ENCODE results near the gene ETV1.

Gene ETV1

DNA sequence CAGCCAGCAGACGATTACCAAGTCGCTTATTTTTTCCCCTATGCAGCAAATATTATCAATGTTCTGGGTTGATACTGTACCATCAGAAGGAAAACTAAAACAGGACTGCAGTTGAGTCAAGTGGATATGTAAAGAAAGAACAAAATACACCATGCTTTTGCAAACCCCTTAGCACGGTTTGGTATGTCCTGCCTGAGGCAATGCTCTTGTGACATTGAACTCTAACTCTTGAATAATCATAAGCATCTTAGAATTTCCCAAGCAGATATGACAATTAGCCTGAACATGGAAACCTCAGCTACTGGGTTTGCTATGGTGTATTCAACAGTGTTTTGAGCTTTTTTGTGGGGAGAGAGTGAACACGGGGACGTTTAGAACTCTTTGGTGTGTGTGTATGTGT, 107.4 kb downstream of the ETV1 start:
- no peak for ATAC-seq
- no peak overlapping the region for H3K4me3 Mint-ChIP-seq
- H3K9me3 Mint-ChIP-seq: peaks cover 6 to 11% of the 10 kb centered on the region in 2 donors
- no peak for DNase-seq
- H3K27me3 Mint-ChIP-seq: no peaks in the 10 kb centered on the region
- no peak overlapping the region for H3K27ac Mint-ChIP-seq
- no peaks in the 10 kb centered on the region for H3K4me1 Mint-ChIP-seq

DNA sequence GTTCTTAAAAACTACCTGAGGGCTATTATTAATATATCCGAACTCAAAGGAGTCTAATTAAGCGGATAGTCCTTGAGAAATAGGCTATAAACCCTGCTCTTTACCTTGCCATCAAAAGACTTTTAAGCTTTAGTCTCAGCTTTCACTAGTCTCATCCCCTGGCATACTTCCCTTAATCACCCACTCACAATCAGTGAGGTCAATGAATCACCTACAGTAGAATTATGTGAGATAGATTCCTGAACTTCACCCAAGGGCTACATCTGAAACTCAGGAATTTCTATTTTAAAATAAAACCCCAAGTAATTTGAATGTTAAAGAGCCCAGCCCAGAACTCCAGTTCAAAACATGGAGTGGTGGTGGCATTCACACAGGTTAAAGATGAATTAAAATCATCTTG, 108.7 kb downstream of the ETV1 start:
- Mint-ChIP-seq H3K9me3 (peaks cover 6 to 19% of the 10 kb centered on the region in 2 donors), H3K27ac (no peak overlapping the region), H3K27me3 (no peaks in the 10 kb centered on the region), H3K4me3 (no peak overlapping the region), H3K4me1 (no peaks in the 10 kb centered on the region)
- ATAC-seq: no peak
- DNase-seq: no peak

DNA sequence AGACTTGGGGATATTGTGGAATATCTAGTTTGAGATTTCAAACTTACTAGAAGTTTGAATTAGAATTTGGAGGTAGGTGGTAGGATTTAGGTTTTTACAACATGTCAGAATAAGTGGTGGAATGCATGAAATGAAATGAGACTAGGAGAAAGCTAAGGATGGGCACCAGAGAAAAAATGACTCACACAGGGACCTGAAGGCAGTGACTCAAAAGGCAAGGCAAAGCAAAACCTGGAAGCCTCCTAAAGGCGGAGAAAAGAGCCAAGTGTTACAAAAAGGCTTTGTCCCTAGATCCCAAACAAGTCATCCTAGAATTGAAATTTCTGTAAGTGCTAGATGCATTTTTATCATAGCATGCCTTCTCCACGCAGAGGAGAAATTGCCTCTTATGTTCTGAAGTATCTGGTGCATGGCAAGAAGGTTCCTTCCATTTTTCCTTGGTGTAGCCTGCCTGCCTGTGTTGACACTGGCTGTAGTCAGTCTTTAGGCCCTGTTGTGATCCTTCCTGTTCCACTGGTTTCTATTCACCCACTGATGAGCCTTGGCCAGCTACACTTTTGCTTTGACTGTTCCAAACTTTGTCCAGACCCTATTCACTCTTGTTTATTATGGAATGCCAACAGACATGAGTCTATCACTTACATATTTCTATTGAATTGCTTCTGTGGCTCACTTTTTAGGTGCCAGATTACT, 109.3 kb downstream of the ETV1 start:
- no peak for DNase-seq
- ATAC-seq: no peak
- Mint-ChIP-seq H3K9me3 (peaks cover 10 to 19% of the 10 kb centered on the region in 2 donors), H3K27me3 (no peaks in the 10 kb centered on the region), H3K4me1 (no peaks in the 10 kb centered on the region), H3K4me3 (no peak overlapping the region), H3K27ac (no peak overlapping the region)

DNA sequence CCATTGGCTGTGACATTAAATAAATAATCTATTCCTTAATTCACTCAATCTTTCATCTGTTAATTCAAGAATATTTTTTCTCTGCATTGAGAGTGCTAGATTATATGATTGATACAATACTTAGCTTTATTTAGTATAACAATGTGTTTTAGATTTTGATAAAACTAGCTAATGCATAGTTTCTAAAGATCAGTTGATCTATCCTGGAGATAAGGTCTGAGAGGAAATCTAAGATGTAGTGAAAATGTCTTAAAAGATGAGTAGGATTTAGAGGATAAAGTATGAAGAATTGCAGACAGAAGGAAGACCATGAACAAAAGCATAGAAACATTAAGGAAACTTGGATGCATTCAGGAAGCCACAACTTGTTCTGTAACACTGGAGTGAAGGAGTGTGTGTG, 110.3 kb downstream of the ETV1 start:
- DNase-seq: no peak
- Mint-ChIP-seq H3K27me3 (no peaks in the 10 kb centered on the region), H3K4me3 (no peak overlapping the region), H3K27ac (no peak overlapping the region), H3K9me3 (peaks cover 10 to 19% of the 10 kb centered on the region in 2 donors), H3K4me1 (peaks cover 6% of the 10 kb centered on the region)
- no peak for ATAC-seq

DNA sequence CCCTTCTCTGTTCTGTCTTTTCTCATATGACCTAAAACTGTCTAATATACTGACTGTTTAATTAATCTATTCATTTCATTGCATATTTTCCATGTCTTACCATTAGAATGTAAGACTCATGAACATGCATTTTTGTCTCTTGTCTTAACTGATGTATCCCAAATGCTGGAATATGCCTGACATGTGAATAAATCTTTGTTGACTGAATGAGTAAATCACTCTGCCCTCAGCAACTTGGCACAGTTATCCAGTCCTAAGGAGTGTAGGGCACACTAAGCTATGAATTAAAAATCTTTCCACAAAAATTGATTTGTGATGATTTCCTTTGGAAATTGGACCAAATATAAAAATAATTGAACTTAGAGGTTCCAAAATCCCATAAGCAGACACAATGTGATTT, 111.3 kb downstream of the ETV1 start:
- H3K4me1 Mint-ChIP-seq: peaks cover 6% of the 10 kb centered on the region
- H3K27ac Mint-ChIP-seq: no peak overlapping the region
- no peak overlapping the region for H3K4me3 Mint-ChIP-seq
- ATAC-seq (no peak), DNase-seq (no peak)
- H3K9me3 Mint-ChIP-seq: peaks cover 10 to 19% of the 10 kb centered on the region in 2 donors
- H3K27me3 Mint-ChIP-seq: no peaks in the 10 kb centered on the region

DNA sequence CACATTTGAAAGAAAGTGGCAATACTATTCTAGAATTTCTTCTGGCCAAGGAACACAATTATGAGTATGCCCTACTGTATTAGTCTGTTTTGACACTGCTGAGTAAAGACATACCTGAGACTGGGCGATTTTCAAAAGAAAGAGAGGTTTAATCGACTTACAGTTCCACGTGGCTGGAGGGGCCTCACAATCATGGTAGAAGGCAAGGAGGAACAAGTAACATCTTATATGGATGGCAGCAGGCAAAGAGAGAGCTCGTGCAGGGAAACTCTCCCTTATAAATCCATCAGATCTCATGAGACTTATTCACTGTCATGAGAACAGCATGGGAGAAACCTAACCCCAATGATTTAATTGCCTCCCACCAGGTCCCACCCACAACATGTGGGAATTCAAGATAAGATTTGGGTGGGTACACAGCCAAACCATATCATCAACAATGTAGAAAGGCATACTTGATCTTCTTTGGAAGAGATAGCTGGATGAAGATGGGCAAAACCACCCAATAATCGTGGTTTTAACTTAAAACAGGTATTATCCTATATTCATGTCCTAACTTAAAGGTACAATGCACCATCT, 113.9 kb downstream of the ETV1 start:
- H3K27me3 Mint-ChIP-seq: no peaks in the 10 kb centered on the region

DNA sequence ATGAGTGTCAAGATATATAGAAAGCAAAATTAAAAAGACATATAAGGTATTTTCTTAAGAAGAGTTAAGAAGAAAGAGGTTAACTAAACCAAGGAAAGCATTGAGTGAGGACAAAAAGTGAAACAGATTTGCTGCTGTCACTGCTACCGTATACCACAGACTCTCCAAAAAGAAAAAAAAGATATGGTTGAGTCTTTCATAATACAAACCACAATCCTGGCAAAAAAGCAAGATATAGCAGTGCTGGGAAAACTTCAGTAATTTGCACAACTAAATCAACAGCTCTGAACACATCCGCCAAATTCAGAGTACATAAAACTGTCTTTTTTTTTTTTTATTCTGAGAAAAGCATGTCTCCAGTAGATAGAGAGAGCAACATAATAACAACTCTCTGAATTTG, 114.7 kb downstream of the ETV1 start:
- H3K4me1 Mint-ChIP-seq: peaks cover 6% of the 10 kb centered on the region
- peaks cover 10 to 19% of the 10 kb centered on the region in 2 donors for H3K9me3 Mint-ChIP-seq
- ATAC-seq (no peak), DNase-seq (no peak)
- no peak overlapping the region for H3K27ac Mint-ChIP-seq
- H3K27me3 Mint-ChIP-seq: no peaks in the 10 kb centered on the region
- no peak overlapping the region for H3K4me3 Mint-ChIP-seq

More for the DNA sequence above, 113.9 kb downstream of the ETV1 start:
- no peak overlapping the region for H3K27ac Mint-ChIP-seq
- ATAC-seq (no peak), DNase-seq (no peak)
- no peak overlapping the region for H3K4me3 Mint-ChIP-seq
- H3K9me3 Mint-ChIP-seq: peaks cover 10 to 19% of the 10 kb centered on the region in 2 donors
- H3K4me1 Mint-ChIP-seq: peaks cover 6% of the 10 kb centered on the region

DNA sequence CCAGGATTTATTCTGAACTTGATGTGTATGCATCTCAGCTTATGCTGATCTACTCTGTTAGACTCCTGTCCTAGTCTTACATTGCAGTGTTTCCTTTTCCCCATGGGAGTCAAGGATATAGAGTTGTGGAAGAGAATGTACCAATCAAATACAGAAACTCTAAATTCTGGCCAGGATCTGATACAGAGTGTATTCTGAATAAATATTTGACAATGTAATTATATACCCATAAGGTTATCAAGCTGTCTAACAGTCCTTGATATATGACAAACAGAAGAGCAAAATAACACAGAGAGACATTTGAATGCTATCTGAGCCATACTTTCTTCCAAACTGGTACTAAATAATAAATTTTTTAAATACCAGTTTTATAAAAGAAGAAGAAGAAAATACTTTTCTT, 116.8 kb downstream of the ETV1 start:
- no peak for ATAC-seq
- H3K27me3 Mint-ChIP-seq: no peaks in the 10 kb centered on the region
- H3K4me1 Mint-ChIP-seq: peaks cover 6% of the 10 kb centered on the region
- no peak for DNase-seq
- H3K9me3 Mint-ChIP-seq: peaks cover 5 to 15% of the 10 kb centered on the region in 2 donors
- no peak overlapping the region for H3K27ac Mint-ChIP-seq
- H3K4me3 Mint-ChIP-seq: no peak overlapping the region

DNA sequence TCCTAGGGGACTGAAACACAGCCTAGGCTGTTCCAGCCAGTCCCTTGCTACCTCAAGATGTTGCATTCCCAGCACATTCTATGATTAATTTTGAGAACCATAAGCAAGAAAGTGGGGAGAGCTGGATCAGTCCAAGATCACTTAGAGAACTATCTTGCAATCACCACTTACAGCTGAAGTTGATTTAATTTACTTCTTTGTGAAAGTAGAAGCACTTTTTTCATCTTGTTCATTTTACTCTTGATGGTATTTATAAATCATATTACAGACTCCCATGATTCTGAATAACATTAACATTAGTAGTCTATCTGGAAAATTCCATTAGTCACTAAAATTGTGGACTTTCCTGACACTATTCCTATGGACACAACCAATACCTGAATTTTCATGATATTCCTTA, 118.5 kb downstream of the ETV1 start:
- Mint-ChIP-seq H3K27me3 (no peaks in the 10 kb centered on the region), H3K9me3 (peaks cover 0 to 4% of the 10 kb centered on the region in 2 donors), H3K4me3 (no peak overlapping the region), H3K4me1 (peaks cover 6% of the 10 kb centered on the region), H3K27ac (no peak overlapping the region)
- ATAC-seq (no peak), DNase-seq (no peak)

DNA sequence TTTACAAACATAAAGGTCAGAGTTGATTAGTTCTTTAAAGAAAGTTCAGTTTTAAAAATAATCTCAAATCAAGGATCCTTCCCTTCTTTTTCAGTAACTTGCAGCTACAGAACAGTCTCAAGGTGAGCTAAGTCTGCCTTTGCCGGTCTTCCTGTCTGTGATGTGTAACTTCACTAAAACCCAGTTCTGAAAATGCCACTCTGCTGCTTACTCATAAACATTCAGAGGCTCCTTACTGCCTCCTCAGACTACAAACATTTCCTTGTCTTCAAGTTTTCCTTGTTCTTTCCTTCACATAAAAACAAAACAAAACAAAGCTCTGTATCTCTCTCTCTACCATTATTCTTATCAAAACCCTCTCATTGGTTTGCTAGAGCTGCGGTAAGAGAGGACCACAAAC, 128.7 kb downstream of the ETV1 start:
- H3K27ac Mint-ChIP-seq: no peak overlapping the region
- no peaks in the 10 kb centered on the region for H3K9me3 Mint-ChIP-seq
- no peaks in the 10 kb centered on the region for H3K27me3 Mint-ChIP-seq
- no peak for DNase-seq
- ATAC-seq: no peak
- H3K4me1 Mint-ChIP-seq: no peaks in the 10 kb centered on the region
- no peak overlapping the region for H3K4me3 Mint-ChIP-seq

DNA sequence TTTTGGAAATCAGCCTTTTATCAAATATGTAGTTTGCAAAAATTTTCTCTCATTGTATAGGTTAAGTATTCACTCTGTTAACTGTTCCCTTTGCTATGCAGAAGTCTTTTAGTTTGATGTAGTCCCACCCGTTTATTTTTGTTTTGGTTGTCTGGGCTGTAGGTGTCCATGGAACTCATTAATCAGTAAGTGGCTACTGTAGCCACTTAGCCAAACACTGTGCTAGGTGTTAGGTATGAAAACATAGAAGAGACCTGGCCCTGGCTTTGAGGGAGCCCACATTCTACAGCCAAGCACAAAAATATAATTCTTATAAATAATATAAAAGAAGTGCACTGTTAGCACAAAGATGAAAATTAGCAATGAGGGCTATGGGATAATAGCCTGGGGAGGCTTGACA, 133.5 kb downstream of the ETV1 start:
- ATAC-seq: no peak
- H3K4me1 Mint-ChIP-seq: no peaks in the 10 kb centered on the region
- no peak for DNase-seq
- no peak overlapping the region for H3K4me3 Mint-ChIP-seq
- H3K27ac Mint-ChIP-seq: no peak overlapping the region
- no peaks in the 10 kb centered on the region for H3K9me3 Mint-ChIP-seq
- no peaks in the 10 kb centered on the region for H3K27me3 Mint-ChIP-seq

DNA sequence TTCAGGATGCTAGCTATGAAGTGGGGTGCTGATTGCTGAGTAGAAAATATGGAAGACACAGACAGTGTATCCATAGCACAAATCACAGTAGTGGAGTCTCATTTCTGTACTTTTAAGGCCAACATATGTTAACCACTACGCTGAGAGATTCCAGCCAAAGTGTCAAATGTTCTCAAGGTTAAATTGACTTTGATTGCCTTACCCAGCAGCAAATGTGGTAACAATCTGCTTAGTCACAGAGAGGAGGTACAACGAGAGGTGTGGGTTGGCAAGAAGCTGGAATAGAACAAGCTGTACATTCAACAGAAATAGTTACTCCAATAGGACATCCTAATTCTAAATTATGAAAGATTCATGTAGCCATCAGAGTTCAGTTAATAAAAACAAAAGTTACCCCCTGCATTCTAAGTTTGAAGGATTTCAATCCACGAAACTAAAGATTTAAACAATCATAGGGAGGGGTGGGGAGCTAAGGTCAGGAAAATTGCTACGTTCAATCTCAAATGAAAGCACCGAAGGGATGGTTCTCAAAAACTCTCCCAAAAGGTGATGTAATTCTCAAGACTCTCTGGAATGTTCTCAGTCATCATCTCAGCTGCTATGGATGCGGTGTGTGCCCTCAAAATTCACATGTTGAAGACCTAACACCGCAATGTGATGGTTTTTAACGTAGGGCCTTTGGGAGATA, 137.0 kb downstream of the ETV1 start:
- ATAC-seq (no peak), DNase-seq (no peak)
- H3K4me1 Mint-ChIP-seq: peaks cover 18% of the 10 kb centered on the region
- H3K4me3 Mint-ChIP-seq: no peak overlapping the region
- H3K9me3 Mint-ChIP-seq: no peaks in the 10 kb centered on the region
- no peak overlapping the region for H3K27ac Mint-ChIP-seq
- no peaks in the 10 kb centered on the region for H3K27me3 Mint-ChIP-seq

DNA sequence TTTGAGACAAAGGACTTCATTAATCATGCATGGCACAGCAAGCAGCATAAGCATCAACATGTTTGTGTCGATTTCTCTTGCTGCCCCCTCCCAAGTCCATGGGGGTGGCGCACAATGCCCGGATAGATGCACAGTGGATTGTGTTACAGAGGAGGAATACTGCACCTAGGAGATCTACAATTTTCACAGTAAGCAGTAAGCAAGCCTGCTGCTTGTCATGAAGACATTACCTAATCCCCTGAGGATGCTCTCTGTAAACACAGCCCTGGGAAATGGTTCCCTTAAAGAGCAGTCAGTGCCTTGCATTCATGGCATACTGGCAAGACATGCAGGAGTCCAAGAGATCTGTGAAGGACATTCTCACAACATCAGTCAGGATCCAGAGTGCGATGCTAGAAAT, 137.7 kb downstream of the ETV1 start:
- Mint-ChIP-seq H3K27me3 (no peaks in the 10 kb centered on the region), H3K9me3 (no peaks in the 10 kb centered on the region), H3K4me3 (no peak overlapping the region), H3K27ac (no peak overlapping the region), H3K4me1 (peaks cover 18% of the 10 kb centered on the region)
- ATAC-seq (no peak), DNase-seq (no peak)

DNA sequence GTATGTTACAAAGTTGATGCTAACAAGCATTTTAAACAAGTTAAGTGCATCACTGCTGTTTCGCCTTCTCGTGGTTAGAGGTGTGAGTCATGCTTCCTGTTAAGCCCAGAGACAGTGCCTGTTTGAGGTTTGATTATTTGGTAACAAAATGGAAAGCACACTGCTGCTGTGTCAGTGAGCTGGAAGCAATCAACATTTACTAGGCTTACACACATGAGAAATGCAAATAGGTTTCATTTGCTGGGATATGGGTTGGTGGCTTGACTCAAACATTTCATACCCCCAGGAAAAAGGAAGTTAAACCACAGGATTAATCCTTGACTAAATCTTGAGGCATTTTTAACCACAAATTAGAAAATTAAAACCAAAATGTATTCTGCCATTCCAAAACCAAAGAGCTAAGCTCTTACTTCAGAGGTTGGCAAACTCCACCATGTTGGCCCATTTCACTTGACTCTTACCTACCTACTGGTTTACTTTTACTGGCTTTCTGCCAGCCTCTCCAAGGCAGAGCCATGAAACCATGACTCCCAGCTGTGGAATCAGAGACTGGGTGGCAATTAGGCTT, 139.2 kb downstream of the ETV1 start:
- Mint-ChIP-seq H3K27me3 (no peaks in the 10 kb centered on the region), H3K27ac (no peak overlapping the region), H3K9me3 (no peaks in the 10 kb centered on the region)

DNA sequence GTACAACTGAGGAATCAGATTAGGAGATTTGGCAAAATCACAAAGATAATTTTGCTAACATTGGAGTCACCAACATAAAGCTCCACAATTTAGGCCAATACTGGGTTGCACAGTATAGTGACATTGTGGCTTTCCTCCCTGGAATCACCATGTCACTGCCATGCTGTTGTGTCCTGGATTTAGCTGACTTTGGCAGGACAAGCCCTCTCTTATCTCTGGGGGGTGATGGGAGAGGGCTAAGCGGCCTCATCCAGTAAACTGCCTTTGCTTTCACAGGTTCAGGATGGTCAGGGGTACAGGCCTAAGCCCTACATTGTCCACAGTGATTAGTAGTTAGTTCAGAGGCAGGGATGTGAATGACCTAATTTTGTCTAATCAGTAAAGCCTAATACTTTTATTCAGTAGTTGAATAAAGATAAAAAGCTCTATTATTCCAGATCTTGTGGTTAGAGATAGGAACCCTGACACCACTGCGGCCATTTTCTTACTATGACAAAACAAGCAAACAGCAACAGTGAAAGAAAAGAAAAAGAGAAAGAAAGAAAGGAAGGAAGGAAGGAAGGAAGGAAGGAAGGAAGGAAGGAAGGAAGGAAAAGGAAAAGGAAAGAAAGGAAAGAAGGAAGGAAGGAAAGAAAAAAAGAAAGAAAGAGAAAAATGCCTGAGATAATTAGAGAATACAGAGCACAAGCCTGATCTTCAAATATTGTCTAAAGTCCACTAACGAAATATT, 140.1 kb downstream of the ETV1 start:
- H3K4me3 Mint-ChIP-seq: no peak overlapping the region
- peak overlapping the region in 1 of 2 donors; percentile 19 for H3K27ac Mint-ChIP-seq

More for the DNA sequence above, 139.2 kb downstream of the ETV1 start:
- ATAC-seq (peak; percentile 95), DNase-seq (peak; percentile 19 to 30)
- peak overlapping the region in 1 of 2 donors; percentile 14 for H3K4me3 Mint-ChIP-seq
- peaks cover 18% of the 10 kb centered on the region for H3K4me1 Mint-ChIP-seq

More for the DNA sequence above, 140.1 kb downstream of the ETV1 start:
- Mint-ChIP-seq H3K4me1 (peaks cover 18% of the 10 kb centered on the region), H3K27me3 (no peaks in the 10 kb centered on the region), H3K9me3 (no peaks in the 10 kb centered on the region)
- no peak for DNase-seq
- no peak for ATAC-seq
